GM12891 (cell line): ENCODE data around the gene RFXAP.

Source experiments
- POLR2A ChIP-seq: IDR thresholded peaks from 2 replicates; pipeline ENCODE4 v1.6.1; 2011; ENCODE audit warnings: low read depth, low read length, control low read depth
- POLR2AphosphoS5 ChIP-seq: IDR thresholded peaks from 2 replicates; pipeline ENCODE4 v1.6.1; 2011; ENCODE audit warnings: low read depth, low read length, control low read depth
- POU2F2 ChIP-seq: IDR thresholded peaks from 2 replicates; pipeline ENCODE4 v1.6.1; 2011; ENCODE audit warnings: low read depth, mild to moderate bottlenecking, control low read depth, low read length, moderate library complexity
- SPI1 ChIP-seq: IDR thresholded peaks from 2 replicates; pipeline ENCODE4 v1.6.1; 2011; ENCODE audit warnings: low read depth, low read length, control low read depth
- TAF1 ChIP-seq: IDR thresholded peaks from 2 replicates; pipeline ENCODE4 v1.6.1; 2011; ENCODE audit warnings: low read depth, low read length, control low read depth

- TF ChIP-seq POLR2A, result no peak
- TF ChIP-seq POLR2AphosphoS5, result no peak
- no peak for TF ChIP-seq TAF1
- no peak for TF ChIP-seq SPI1
- TF ChIP-seq POU2F2, result no peak
Measured at GRCh38 chr13:36837354-36838092, 18.5 kb downstream of the RFXAP start.
